Stimulated activated CD8-positive, alpha-beta memory T cell treated with anti-CD3 and anti-CD28 coated beads, Interleukin-4, amount 100 ng/mL, for 48 hours (primary cell): ENCODE measurements around the gene JDP2.
"Not testable (repeated sequence)": the region's sequence is repeated elsewhere in the genome, so short reads cannot be mapped to it uniquely, and the experiment has no call there.

Source experiments
- DNase-seq: peaks from one replicate; pipeline ENCODE4 v3.0.0-alpha.2; 2020

The JDP2 gene, protein sequence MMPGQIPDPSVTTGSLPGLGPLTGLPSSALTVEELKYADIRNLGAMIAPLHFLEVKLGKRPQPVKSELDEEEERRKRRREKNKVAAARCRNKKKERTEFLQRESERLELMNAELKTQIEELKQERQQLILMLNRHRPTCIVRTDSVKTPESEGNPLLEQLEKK

DNA sequence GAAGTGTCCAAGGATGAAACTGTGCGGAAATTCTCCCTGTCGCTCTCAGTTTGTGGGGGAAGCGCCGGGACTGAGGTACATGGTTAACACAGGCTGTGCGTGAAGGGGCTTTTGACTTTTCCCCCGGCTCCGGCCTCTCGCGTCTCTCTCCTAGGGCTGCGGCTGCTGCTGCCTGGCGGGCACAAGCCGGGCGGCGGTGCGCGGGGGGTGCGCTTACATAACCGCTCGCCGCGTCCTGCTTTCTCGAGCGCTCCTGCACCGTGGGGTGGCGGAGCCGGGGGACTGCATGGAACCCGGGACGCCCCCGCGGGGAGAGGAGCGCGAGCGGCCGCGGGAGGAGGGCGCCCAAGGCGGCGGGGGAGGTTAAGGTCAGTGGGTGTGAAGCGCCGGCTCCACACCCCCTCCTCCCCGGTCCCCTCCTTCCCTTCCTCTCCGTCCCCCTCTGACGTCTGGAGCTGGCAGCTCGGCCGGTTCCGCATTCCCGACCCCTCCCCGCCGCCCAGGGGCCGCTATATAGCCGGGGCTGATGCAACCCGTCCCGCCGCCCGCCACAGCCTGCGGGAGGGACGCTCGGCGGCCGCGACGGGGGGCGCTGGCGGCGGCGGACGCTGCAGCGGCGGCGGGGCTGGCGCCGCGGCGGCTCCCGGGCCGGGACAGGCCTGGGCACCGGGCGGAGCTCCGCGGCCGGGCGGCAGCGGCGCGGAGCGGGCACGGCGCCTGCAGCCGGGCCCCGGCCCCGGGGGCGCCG lies at the start of gene JDP2:
JDP2 (plus strand) TSS at position 541 of the 748 bp plus-strand sequence. CDS start 9,899 bp downstream, outside the sequence.
- peak; percentile 58 for DNase-seq

GRCh38 chr14:75379246-75379929 lies 48.4 kb upstream of the JDP2 start:
- DNase-seq = no peak

DNA sequence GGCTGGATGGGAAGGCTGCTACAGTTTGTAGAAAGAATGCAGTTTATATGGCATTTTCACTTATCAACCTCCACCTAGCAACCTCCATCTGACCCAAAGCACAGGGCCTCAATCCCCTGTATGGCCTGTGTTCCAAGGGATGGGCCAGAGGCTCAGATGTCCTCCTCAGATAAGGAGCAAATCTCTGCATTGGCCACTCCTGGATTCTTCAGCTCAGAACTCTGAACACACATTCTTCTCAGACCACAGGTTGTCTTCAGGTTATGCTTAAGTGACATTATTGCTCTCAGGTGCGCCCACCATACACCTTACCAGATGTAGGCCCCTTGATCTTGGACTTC lies 47.9 kb upstream of the JDP2 start:
- DNase-seq = no peak

- DNase-seq = no peak
Observed at GRCh38 chr14:75380656-75381055, 47.2 kb upstream of the JDP2 start.

DNA sequence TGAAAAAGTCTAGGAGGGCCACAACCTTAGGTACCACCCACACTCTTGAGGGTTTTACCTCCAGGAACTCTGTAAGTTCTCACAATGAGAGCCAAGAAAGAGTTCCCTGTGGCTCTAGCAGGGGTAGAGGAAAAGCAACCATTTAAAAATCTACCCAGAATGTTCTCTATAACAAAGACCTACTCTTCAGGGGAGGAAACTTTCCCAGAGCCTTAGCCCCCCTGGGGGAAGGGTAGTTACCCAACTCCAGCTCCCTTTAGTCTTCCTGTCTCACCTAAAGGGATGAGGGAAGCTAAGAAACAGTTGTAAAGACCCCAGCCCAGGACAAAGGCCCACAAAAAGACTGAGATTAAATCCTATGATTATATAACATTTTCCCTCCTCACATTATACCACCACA lies 46.2 kb upstream of the JDP2 start:
- no peak for DNase-seq

DNA sequence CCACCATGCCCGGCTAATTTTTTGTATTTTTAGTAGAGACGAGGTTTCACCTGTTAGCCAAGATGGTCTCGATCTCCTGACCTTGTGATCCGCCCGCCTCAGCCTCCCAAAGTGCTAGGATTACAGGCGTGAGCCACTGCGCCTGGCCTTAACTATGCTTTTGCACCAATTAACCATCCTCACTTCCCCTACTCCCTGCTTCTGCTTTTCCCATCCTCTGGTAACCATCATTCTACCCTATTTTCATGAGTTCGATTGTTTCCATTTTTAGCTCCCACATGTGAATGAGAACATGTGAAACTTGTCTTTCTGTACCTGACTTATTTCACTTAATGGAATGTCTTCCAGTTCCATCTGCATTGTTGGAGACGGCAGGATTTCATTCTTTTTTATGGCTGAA lies 44.6 kb upstream of the JDP2 start:
- not testable (repeated sequence) for DNase-seq

DNA sequence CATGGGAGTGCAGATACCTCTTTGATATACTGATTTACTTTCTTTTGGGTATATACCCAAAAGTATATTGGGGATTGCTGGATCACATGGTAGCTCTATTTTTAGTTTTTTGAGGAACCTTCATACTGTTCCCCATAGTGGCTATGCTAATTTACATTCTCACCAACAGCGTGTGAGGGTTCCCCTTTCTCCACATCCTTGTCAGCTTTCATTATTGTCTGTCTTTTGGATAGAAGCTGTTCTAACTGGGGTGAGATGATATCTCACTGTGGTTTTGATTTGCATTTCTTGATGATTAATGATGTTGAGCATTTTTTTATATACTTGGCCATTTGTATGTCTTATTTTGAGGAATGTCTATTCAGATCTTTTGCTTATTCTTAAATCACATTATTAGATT lies 44.1 kb upstream of the JDP2 start:
- no peak for DNase-seq

DNA sequence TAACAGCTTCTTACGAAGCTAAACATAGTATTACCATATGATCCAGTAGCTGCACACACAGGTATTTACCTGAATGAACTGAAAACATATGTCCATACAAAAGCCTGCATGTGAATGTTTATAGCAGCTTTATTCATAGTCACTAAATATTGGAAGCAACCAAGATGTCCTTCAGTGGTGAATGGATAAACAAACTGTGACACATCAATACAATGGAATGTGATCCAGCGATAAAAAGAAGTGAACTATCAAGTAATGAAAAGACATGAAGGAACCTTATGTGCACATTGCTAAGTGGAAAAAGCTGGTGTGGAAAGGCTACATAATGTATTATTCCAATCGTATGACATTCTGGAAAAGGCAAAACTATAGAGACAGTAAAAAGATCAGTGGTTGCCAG lies 38.1 kb upstream of the JDP2 start:
- DNase-seq = no peak

GRCh38 chr14:75390183-75390582 lies 37.6 kb upstream of the JDP2 start:
- no peak for DNase-seq

DNA sequence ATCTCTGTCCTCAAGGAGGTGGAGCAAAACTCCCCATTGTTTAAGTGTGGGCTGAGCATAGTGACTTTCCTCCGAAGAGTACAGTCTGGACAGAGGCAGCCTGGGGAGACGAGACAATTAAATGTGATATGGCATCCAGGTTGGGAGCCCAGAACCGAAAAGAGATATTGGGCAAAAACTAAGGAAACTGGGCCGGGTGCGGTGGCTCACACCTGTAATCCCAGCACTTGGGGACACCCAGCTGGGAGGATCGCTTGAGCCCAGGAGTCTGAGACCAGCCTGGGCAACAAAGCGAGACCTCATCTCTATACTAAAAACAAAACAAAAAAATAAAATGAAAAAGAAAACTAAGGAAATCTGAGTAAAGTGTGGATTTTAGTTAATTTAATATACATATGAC lies 35.9 kb upstream of the JDP2 start:
- DNase-seq = no peak

DNA sequence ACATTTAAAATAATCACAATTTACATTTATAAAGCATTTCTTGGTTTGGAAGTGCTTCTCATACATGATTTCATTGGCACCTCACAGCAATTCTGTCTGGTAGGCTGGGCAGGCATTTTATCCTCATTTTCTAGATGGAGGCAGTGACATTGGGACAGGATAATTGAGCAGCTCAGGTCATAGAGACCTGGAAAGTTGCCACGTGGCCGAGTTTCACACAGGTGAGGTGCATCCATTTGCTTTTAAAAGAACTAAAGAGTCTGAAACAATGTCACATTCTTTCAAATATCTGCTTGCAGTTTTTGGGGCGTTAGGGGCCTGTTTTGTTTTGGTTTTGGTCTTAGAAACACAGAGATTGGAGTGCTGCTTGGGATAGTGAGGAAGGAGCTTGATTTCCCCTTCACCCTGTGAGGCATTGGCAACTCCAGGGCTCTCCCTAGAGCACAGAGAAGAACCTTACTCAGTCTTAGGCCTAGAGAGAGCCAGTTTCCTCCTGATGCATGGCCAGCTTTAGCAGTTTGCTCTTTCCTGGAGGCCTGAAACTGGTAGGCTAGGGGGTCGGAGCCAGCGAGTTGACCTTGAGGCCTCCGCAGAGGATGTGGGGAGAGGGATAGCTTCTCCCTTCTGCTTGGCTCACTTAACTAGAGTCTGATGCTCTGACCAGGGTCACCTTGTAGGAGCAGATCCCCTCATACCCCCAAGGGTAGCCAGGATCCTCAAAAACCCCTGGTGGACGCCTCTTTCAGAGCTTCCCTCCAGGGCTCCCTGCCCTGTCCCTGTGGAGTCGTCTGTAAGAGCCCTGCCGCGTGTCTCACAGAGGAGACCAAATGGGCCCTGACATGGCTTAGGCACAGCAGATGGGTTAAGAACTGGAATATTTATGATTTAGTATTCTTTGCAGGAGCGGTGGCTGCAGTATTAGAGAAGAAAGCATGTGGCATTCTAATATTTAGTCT lies 34.9 kb upstream of the JDP2 start:
- DNase-seq = no peak

- no peak for DNase-seq
Observed at GRCh38 chr14:75393794-75394193, 34.0 kb upstream of the JDP2 start.

- no peak for DNase-seq
Observed at GRCh38 chr14:75395862-75396261, 32.0 kb upstream of the JDP2 start.

DNA sequence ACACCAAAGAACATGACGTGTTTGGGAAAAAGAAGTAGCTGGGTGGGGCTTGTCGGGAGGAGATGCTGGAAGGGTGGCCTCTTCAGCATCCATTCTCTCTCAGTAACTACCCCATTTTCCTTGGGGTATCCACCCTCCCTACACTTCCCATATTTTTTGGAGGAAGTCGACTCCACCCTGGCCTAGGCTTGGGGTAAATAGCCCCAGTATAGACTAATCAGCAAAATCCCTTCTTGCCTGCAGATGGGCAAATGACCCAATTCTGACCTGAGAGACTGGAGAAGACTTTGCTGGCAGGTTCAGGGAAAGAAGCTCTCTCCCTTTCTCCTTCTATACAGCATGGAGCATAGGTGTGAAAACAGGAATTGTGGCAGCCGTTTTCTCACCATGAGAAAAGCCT lies 28.5 kb upstream of the JDP2 start:
- DNase-seq = no peak

DNA sequence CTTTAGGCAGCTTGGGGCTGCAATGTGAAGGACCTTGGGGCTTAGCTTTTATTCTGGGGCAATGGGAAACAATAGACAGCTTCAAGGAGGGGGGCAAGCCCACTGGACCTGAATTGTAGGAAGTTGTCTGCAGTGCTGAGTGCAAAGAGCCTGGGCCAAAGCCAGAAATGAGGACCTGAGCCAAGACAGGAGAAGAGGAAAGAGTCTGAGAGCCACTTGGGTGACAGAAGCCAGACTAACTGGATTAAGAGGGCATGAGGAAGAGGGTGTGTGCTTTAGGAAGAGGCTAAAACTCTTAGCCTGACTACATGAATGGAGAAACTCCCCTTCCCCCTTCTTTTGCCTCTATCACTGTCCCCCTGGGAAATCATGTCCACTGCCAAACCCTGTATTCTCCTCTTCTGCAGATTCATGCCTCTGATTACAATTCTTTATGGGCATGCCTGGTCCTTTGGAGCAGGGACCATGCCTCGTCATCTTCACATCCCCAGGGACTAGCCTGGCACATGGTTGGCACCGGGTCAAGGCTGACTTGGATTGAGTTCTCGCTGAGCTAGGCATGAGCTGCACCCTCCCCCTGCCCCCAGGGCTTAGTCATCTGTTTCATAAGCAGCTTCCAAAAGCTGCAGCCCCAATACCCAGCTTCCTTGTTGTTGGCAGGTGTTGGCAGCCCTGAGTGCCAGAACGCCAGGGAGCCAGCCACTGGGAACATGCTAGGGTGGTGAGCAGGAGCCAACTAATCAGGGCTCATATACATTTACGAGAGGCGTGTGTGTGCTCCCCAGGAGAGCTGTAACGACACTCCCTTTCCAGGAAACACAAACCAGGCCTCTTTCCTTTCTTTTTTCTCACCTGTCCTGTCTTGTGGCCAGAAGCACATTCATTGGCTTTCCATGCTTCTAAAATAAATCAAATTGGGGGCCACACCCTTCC lies 27.7 kb upstream of the JDP2 start:
- peak; percentile 26 for DNase-seq

- DNase-seq = no peak
Observed at GRCh38 chr14:75401361-75401760, 26.5 kb upstream of the JDP2 start.

GRCh38 chr14:75402867-75403413 lies 24.9 kb upstream of the JDP2 start:
- no peak for DNase-seq

- no peak for DNase-seq
Observed at GRCh38 chr14:75404847-75405246, 23.0 kb upstream of the JDP2 start.

DNA sequence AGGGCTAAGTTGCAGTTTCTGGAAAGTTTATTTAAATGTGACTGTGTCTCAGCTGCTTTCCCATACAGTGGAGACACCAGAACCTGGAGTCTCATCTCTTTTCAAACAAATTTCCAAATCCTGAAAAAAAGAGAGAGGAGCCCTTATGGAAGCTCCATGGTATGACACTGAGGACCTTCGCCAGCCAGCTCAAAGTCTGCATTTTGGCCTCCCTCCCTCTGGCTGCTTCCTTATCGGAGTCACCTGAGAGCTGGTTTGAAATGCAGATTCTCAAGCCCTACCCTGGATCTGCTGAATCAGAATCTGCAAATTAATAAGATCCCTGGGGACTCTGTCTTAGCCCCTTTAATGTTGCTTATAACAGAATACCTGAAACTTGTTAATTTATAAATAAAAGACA lies 21.7 kb upstream of the JDP2 start:
- DNase-seq = no peak

DNA sequence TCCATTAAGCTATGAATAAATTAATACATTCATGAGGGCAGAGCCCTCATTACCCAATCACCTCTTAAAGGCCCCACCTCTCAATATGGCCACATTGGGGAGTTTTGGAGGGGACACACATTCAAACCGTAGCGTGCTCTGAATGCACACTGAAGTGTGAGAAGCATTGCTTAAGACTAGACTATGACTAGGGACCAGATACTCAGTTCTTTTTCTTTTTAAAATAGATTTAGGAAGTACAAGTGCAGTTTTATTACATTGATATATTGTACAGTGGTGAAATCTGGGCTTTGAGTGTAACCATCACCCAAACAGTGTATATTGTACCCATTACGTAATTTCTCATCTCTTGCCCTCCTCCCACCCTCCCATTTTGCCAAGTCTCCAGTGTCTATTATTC lies 21.0 kb upstream of the JDP2 start:
- DNase-seq = no peak

GRCh38 chr14:75409316-75410205 lies 18.3 kb upstream of the JDP2 start:
- DNase-seq = no peak
